Dedifferentiated amniotic fluid mesenchymal stem cell (primary cell): Measurements from ENCODE around the gene ACAP2.
"Not testable (repeated sequence)": the region's sequence is repeated elsewhere in the genome, so short reads cannot be mapped to it uniquely, and the experiment has no call there.

Experiments used
- DNase-seq: peaks from one replicate; pipeline ENCODE4 v3.0.0-alpha.2; 2016; ENCODE audit errors: extremely low spot score

Gene ACAP2

GRCh38 chr3:195388380-195388779, 54.4 kb downstream of the ACAP2 start:
- DNase-seq, result no peak

DNA sequence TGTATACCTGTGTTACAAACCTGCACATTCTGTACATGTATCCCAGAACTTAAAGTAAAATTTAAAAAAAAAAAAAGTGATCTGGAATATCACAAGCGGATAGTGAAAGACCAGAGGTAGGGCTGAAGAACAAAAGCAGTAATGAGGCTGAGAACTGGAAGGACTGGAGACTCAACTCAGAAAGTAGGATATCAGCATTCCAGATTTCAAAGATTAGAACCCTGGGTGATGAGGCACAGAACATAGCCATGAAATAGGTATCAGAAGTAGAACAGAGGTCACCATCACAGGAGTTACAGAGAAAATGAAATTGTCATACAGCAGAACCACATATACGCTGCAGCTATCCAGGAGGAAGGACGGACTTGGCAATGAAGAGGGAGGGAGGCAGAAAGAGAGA, 56.1 kb downstream of the ACAP2 start:
- no peak for DNase-seq

DNA sequence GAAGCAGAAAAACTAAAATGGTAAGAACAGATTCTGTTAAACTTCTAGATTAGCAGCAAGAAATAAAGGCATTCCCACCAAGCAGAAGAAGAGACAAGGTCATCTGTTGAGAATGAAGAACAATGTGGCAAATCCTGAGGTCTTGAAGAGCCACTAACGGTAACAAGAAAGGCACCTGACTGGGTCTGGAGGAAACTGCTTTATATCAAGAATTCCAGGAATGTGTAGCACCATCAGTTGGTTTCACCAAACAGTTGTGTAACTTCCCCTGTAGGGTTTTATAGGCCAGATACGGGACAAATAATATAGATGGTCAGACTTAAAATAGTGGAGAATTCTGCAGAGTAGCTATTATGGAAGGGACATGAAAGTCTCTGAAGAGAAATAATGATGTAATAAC, 57.3 kb downstream of the ACAP2 start:
- DNase-seq, result no peak

- no peak for DNase-seq
Measured at GRCh38 chr3:195384952-195385351, 57.9 kb downstream of the ACAP2 start.

- DNase-seq, result no peak
Measured at GRCh38 chr3:195372220-195372619, 70.6 kb downstream of the ACAP2 start.

- DNase-seq, result peak; percentile 39
Measured at GRCh38 chr3:195366200-195366925, 76.5 kb downstream of the ACAP2 start.

DNA sequence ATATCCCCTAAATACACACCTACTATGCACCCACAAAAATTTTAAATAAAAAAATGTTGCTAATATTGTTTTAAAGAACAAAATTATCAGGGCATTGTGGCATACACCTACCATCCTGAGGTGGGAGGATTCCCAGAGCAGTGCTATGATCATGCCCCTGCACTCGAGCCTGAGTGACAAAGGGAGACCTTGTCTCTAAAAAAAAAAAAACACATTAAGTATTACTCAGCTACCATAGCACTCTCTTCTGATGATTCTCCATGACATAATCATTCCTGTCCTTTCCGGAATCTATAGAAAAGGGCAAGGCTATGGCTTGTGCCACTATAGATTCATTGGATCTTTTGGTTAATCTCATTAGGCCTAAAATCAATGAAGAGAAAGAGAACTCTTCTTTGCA, 77.4 kb downstream of the ACAP2 start:
- DNase-seq, result no peak

GRCh38 chr3:195357797-195358196, 85.0 kb downstream of the ACAP2 start:
- DNase-seq, result not testable (repeated sequence)

GRCh38 chr3:195356151-195357086, 86.4 kb downstream of the ACAP2 start:
- DNase-seq, result no peak

GRCh38 chr3:195354009-195354408, 88.8 kb downstream of the ACAP2 start:
- not testable (repeated sequence) for DNase-seq

DNA sequence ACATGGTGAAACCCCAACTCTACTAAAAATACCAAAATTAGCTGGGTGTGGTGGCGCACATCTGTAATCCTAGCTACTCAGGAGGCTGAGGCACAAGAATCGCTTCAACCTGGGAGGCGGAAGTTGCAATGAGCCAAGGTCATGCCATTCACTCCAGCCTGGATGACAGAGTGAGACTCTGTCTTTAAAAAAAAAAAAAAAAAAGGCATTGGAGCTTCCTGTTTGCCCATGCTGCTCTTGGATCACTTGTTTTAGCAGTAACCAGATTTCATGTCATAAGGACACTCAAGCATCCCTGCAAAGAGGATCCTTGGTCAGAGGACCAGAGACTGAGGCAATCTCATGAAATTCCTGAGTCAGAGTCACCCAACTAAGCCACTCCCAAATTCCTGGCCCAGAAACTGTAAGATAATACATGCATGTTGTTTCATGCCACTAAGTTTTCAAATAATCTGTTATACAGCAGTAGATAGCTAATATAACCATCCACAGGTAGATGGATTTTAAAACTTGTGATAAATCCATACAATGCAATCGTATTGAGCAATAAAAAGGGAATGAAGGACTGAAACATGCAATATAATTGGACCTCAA, 89.8 kb downstream of the ACAP2 start:
- DNase-seq, result peak; percentile 99

- no peak for DNase-seq
Measured at GRCh38 chr3:195348426-195349115, 94.2 kb downstream of the ACAP2 start.

DNA sequence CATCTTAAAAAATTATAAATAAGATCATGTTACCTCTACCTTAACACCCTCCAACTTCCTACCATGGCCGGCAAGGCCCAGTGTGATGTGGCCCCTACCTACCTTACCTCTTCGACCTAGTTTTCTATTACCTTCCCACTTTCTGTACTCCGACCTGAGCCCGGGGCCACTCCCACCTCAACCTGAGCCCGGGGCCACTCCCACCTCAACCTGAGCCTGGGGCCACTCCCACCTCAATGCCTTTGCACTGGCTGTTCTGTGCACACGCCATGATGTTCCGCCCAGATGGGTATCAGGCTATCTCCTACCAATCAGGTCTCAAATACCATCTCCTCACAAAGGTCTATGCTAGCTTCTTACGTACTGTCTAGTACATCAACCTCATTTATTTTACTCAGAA, 105.1 kb downstream of the ACAP2 start:
- no peak for DNase-seq

DNA sequence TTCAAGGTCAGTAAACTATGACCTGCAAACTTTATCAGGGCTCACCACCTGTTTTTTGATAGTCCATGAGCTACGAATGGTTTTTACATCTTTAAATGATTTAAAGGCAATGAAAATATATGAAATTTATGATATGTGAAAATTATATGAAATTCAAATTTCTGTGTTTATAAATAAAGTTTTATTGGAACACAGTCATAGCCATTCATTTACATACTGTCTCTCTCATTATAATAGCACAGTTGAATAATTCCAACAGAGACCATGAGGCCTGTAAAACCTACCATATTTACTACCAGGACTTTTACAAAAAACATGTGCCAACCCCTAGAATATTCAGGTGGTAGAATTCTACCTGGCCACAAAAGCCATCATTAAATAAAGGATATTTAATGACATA, 107.9 kb downstream of the ACAP2 start:
- DNase-seq, result no peak

DNA sequence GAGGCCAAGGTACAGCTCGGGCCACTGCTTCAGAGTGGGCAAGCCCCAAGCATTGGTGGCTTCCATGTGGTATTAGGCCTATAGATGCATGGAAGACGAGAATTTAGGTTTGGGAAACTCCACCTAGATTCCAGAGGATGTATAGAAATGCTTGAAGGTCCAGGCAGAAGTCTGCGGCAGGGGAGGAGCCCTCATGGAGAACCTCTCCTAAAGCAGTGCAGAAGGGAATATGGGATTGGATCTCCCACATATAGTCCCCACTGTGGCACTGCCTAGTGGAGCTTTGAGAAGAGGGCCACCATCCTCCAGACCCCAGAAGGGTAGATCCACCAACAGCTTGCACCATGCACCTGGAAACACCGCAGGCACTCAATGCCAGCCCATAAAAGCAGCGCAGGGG, 123.8 kb downstream of the ACAP2 start:
- no peak for DNase-seq

GRCh38 chr3:195312714-195313113, 130.1 kb downstream of the ACAP2 start:
- no peak for DNase-seq

DNA sequence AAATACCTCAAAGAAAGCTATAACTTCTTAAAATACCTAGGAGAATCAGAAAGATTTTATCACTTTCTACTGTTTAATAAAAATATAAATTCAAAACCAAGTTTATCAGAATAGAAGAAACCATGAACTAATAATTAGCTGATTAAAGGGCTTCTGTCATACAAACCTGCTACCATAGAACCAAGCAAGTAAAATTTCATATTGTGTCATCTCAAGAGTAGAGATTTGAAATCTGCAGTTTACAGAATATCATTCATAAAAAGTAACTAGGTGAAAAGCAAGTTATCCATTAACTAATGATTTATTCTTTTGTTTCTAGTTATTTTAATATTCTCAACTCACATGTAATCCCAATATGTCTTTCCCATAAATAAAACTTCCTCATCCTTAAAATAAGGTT, 135.1 kb downstream of the ACAP2 start:
- DNase-seq, result no peak

DNA sequence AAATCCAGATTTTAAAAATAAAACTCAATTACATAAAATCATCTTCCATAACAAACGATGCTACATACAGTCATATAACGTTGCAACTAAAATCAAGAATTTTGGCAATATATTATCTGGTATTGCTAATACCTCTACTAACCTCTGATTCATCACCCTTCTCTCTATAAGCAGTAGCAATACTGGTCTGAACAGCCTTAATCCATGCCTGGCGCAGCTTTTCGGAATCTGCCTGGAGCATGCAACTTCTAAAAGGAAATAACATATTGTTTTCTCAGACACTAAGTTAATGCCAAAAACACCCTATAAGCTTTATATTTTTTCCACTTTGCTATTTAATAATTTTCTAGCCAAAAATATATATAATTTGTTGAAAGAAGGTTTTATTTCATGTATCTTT, 136.5 kb downstream of the ACAP2 start:
- no peak for DNase-seq

GRCh38 chr3:195302431-195302830, 140.4 kb downstream of the ACAP2 start:
- DNase-seq, result no peak

DNA sequence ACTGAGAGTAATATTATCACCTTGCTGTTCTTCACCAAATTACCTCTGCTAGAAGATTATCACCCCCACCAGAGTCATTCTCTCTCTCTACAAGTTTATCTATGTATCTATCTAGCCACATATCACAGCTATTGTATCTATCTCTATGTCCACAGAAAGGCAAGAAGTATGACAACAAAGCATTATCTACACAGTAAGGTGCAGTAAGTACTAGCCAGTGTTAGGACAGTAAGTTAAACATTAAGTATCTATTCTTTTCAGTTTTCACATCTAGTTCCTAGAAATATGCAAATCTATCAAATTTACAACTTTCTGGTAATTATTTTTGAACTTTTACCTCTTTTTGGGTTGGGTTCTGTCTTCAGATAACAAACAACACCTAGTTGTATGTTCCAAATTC, 145.4 kb downstream of the ACAP2 start:
- DNase-seq, result no peak

DNA sequence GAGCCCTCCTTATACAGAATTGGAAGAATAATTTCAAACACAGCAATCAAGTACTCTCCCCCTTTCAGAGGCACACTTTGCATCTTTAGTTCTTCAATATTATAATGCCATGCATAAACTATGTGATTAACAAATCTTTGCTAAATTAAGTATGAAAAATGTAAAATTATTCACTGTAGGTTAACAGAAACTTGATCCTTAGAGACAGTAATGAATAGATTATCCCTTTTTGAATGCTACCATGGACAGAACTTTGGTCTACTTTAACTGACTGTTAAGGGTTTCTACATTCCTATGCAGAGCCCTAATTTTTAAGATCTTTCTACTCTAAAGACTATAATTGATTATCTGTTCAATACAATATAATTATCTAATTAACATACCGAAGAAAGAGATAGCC, 146.2 kb downstream of the ACAP2 start:
- DNase-seq, result no peak

DNA sequence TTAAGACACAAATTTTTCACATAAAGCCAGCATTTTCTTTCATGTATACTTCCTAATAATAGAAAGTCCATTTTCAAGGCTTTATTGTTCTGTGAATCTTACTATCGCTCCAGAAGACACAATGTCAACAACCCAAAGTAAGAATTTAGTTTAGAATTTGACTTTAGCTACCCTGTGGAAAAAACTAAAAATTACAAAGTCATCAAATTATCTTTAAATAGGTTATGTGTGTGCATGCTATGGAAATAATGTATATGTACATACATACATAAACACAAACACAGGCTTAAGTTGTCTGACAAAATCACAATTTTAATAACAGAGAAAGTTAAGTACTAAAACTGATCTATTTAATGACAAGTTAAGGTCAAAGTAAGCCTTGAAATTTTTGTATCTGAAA, 151.7 kb downstream of the ACAP2 start:
- DNase-seq, result no peak
